ENCODE results near the gene SBDS.
"Not testable (repeated sequence)": the region's sequence is repeated elsewhere in the genome, so short reads cannot be mapped to it uniquely, and the experiment has no call there.

SBDS gene

DNA sequence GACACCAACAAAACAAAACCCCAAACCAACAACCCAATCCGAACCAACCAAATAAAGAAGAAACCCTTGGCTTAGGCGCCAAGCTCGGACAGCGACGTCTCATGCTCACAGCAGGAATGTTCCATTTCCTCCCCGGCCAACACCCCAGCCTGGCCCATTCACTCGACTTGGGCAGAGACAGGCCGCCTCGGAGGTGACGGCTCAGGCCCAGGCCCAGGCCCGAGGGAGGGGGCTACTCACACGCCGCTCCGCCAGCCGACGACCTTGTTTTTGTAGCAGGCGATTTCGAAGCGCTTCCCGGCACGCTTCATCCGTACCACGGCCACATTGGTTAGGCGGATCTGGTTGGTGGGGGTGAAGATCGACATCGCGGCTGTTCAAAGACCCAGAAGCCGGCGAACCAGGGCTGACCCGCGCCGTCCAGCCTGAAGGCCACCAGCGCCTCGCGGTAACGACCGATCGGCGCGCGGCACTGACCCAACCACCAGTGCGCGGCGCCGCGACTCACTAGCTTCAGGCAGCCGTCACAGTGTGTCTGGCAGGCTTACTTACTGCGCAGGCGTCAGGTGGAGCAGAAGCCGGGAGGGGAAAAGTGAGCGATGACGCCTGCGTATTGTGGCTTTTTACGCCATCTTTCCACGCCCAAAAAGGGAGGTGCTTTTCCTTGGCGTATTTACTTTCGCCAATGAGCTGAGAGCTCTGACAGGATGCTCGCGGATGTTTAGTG lies at the start of gene SBDS:
Gene SBDS (minus strand): TSS at position 537 of the 727 bp plus-strand sequence. CDS start 169 bp downstream, at position 368.
- TF ChIP-seq, protein P1, sequence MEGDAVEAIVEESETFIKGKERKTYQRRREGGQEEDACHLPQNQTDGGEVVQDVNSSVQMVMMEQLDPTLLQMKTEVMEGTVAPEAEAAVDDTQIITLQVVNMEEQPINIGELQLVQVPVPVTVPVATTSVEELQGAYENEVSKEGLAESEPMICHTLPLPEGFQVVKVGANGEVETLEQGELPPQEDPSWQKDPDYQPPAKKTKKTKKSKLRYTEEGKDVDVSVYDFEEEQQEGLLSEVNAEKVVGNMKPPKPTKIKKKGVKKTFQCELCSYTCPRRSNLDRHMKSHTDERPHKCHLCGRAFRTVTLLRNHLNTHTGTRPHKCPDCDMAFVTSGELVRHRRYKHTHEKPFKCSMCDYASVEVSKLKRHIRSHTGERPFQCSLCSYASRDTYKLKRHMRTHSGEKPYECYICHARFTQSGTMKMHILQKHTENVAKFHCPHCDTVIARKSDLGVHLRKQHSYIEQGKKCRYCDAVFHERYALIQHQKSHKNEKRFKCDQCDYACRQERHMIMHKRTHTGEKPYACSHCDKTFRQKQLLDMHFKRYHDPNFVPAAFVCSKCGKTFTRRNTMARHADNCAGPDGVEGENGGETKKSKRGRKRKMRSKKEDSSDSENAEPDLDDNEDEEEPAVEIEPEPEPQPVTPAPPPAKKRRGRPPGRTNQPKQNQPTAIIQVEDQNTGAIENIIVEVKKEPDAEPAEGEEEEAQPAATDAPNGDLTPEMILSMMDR (conservative IDR thresholded peaks at IDR 0.05): peak; percentile 29
- peak within 1 kb of the TSS; percentile 82 for H3K27ac ChIP-seq

DNA sequence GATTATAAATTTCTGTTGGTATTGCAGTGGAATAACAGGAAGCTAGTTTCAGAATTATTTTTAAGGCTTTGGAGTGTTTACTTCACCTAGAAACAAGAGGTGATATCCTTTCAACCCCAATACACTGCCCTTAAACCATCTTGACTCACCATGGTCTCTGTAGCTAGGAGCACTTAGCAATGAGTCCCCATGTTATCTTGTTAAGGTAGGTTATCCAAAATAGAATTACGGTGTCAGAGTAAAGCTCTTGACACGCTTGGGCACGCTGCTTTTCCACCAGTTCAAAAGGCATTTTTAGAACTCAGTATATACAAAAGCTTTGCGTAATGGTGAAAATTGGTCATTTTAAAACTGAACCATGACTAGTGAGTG lies 48.2 kb upstream of the SBDS start:
- H3K27ac ChIP-seq: peak overlapping the region; percentile 23

DNA sequence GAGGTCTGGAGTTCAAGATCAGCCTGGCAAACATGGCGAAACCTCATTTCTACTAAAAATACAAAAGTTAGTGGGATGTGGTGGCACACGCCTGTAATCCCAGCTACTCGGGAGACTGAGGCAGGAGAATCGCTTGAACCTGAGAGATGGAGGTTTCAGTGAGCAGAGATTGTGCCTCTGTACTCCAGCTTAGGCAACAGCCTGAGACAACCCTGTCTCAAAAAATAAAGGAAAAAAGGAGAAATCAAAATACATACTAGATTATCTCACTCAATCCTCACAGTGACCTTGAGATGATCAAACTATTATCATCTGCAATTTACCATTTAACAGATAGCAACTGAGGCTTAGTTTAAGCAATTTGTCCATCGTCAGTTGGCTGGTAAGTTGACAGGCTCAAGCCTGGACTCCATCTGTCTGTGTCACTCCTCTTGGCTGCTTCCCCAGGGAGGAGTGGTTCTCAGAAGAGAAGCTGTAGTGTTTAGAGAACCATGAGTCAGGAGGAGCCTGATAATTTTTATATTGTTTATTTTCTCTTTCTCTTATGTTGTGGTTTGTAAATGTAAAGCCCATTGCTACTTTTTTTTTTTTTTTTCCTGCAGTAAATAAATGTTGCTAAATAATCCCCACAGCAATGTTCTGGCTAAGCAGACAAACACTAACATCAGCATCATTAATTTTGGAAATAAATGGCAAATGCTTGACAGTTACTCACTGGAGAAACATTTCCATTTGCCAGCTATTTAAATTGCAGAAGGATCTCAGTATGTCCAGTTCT lies 47.6 kb upstream of the SBDS start:
- peak overlapping the region; percentile 23 for H3K27ac ChIP-seq

DNA sequence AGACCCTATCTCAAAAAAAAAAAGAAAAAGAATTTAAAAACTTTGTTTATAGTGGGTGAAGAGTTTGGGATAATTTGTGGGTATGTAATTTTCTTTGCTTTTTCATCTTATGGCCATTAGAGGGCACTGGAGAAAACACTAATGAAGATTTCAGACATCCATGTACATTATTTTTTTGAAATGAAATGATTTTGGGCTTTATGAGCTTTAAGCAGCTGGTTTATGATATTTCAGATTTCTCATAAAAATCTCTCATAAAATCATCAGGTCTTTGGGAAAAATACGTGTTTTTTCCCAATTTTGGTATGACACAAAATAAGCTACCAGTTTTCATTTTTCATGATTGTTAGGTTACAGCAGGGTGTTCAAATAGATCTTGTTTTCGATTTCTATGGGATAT lies 45.4 kb upstream of the SBDS start:
- TF ChIP-seq, protein P1 (conservative IDR thresholded peaks at IDR 0.05): peak; percentile 68

DNA sequence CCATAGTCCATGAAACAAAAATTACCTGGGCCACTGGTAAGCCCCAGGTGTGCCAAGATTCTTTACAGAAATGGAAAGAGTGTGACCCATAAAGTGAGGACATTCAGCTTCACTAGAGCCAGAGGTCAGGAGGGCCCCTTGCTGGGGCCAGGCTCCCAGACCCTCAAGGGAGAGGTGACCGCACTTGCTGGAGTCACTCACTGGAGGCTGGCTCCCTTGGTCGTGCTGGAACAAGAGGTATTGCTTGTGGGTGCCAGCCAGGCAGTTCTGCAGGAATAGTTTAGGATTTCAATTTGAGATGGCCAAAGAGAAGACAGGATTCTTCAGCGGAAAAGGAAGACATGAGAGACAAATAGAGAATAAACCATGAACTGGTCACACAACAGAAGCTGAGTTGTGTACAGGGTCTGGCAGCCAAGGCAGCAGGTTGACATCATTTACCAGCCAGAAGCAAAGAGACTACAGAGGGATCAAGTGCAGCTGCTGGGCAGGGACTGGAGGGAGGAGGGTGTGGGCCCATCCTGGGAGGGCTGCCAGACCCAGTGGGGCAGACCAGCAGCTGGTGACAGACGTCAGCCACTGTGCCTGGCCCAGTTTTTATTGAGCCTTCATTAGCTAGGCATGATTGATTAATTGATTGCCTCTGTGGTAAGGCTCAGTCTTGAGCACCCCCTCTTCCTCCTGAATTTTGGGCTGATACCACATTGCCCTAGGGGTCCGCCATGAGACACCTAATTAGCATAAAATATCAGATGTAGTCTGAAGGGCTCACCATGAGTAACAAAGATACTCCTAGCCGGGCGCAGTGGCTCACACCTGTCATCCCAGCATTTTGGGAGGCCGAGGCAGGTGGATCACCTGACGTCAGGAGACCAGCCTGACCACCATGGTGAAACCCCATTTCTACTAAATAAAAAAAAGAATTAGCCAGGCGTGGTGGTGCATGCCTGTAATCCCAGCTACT lies 41.3 kb upstream of the SBDS start:
- H3K27ac ChIP-seq: not testable (repeated sequence)

More for the DNA sequence above, 45.4 kb upstream of the SBDS start:
- H3K27ac ChIP-seq: not testable (repeated sequence)

DNA sequence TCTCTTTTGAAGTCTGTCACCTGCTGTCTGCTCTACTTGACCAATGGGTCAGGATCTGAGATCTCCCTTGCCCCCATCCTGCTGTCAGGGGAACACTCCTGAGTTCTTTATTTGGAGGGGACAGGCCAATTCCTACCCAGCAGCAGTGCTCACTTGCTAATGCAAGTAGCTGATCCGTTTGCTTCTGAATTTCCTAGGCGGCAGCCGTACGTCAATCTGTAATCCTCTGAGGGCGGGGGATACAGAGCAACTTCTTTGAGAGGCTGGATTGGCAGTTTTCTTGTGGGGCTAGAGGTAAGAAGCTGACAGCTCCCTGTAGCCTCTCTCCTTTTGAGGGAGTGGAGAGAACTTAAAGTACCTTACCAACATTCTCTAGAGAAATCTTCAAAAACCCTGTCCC lies 37.9 kb upstream of the SBDS start:
- no peak overlapping the region for H3K27ac ChIP-seq
- TF ChIP-seq, protein P1 (conservative IDR thresholded peaks at IDR 0.05): no peak

DNA sequence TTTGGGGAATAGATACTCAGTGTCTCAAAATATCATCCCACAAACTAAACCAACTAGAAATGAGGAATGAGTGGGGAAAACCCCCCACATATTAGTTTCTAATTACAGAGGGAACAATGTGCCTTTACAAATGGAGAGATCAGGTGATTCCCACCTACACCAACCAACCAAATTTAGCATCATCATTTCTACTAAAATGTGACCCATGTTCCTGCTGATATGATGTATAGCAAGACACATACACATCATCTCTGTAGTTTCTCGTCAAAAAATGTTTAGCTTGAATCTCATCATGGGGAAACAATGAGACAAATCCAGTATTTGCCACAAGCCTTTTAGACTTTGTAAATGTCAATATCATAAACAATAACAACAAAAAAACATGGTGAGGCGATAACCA lies 36.3 kb upstream of the SBDS start:
- not testable (repeated sequence) for H3K27ac ChIP-seq

DNA sequence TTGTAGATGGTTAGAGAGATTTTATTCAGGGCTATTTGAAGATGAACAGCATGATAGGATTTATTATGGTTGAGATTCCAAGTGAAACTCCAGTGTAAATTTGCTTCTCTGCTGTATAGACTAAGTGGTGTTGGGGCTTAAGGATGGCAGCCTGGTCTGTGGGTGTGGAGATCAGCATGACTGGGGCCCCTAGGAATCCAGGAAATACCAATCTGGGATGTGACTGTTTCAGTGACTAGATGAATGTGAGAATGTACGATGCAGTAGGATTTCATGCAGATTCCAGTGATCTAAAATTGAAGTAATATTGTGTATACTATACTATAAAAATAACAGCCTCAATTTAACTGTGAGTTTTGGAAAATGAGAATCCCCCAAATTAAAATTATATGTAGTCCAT lies 30.1 kb upstream of the SBDS start:
- H3K27ac ChIP-seq: not testable (repeated sequence)

DNA sequence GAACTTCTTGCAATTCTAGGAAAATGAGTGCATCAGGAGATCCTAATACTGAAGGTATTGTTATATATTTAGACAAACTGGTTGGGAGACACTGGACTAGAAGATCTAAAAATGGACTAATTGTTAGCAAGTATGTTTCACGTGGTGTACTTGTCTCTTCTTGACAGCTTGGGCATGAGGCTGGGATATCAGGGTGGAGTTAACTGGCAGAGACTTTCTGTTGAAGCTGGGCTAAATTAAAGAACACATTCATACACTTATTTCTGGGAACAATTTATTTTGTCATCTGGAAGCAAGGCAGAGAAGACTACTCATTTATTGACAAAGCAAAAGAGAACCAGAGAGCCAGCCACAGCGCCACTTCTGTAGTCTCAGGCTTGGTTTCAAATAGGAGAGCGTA lies 27.1 kb upstream of the SBDS start:
- H3K27ac ChIP-seq: no peak overlapping the region

More for the DNA sequence above, 27.1 kb upstream of the SBDS start:
- TF ChIP-seq, protein P1 (conservative IDR thresholded peaks at IDR 0.05): no peak
